Measurements from ENCODE around the gene CBR3.

- TF ChIP-seq CTCF (IDR thresholded peaks at IDR 0.05; ENCODE audit: borderline replicate concordance, extremely low read depth, low read length, poor library complexity, severe bottlenecking): no peak
- TF ChIP-seq EZH2 (IDR thresholded peaks at IDR 0.05; ENCODE audit: borderline replicate concordance, low read depth, low read length, severe bottlenecking): no peak
These were observed 54.1 kb downstream of the CBR3 start for GRCh38 chr21:36188937-36189336.
